CD4-positive, alpha-beta T cell (primary cell): ENCODE measurements around the gene UIMC1. TPM values are rescaled to one million over a fixed set of nuclear protein-coding genes. Genes with fewer than 3 reads are reported as not detected.
"Not testable (repeated sequence)": the region's sequence is repeated elsewhere in the genome, so short reads cannot be mapped to it uniquely, and the experiment has no call there.

Experiments
- ATAC-seq: fragments of 200-7000 bp; cut with Tn5 transposase; one replicate; pipeline ENCODE4 v1.10.0; 2022; ENCODE audit warnings: mild to moderate bottlenecking; ENCODE audit not compliant: poor library complexity
- CTCF ChIA-PET: fragments of 350-600 bp; sonication (Branson Sonifier 250); formaldehyde crosslinking; loops from one replicate; lab custom pipeline; 2021; ENCODE audit warnings: antibody characterized with exemption, inconsistent platforms; lab: Charles Lee
- POLR2A ChIA-PET: fragments of 350-600 bp; sonication (Branson Sonifier 250); formaldehyde crosslinking; loops from one replicate; lab custom pipeline; 2021; ENCODE audit warnings: antibody characterized with exemption, inconsistent platforms; lab: Charles Lee
- DNase-seq, 14 experiments: peaks; one replicate each; pipeline ENCODE4 v3.0.0-alpha.2; 2013 to 2020; ENCODE audit warnings: mixed read lengths in 2 of 14
- H3K27ac ChIP-seq, 2 donors: one replicate each; pipeline versions ENCODE4 v1.5.1 to v1.7.0; 2013; ENCODE audit warnings: low read length in 2 of 2, low read depth in 1 of 2, mild to moderate bottlenecking in 1 of 2
- H3K27me3 ChIP-seq, 2 experiments: 1 replicate in 1 of 2; 2 replicates in 1 of 2; pipeline versions ENCODE4 v1.6.1 to v1.7.0; 2013; ENCODE audit warnings: low read length in 2 of 2, control low read depth in 1 of 2, mild to moderate bottlenecking in 1 of 2, moderate library complexity in 1 of 2; ENCODE audit not compliant: insufficient read depth in 2 of 2, control insufficient read depth in 1 of 2
- H3K36me3 ChIP-seq: one replicate; pipeline ENCODE4 v1.6.1; 2013; ENCODE audit warnings: low read length, control low read depth; ENCODE audit not compliant: insufficient read depth
- H3K4me1 ChIP-seq: one replicate; pipeline ENCODE4 v1.6.1; 2013; ENCODE audit warnings: low read length, control low read depth; ENCODE audit not compliant: insufficient read depth
- H3K4me3 ChIP-seq: one replicate; pipeline ENCODE4 v1.5.1; 2013; ENCODE audit warnings: mild to moderate bottlenecking, low read length, moderate library complexity
- H3K9me3 ChIP-seq, 2 experiments: 1 replicate in 1 of 2; 2 replicates in 1 of 2; pipeline versions ENCODE4 v1.6.1 to v1.7.0; 2013; ENCODE audit warnings: low read length in 2 of 2, mild to moderate bottlenecking in 2 of 2, control low read depth in 1 of 2, moderate library complexity in 1 of 2; ENCODE audit not compliant: control insufficient read depth in 1 of 2, insufficient read depth in 1 of 2
- H3K27ac Mint-ChIP-seq: one replicate; pipeline ENCODE4 v1.8.0; 2020; ENCODE audit warnings: mixed read lengths
- H3K27me3 Mint-ChIP-seq: one replicate; pipeline ENCODE4 v1.8.0; 2021; ENCODE audit warnings: mixed read lengths
- H3K36me3 Mint-ChIP-seq: one replicate; pipeline ENCODE4 v1.8.0; 2021; ENCODE audit warnings: low read depth, mixed read lengths
- H3K4me1 Mint-ChIP-seq: one replicate; pipeline ENCODE4 v1.8.0; 2021; ENCODE audit warnings: low read depth, mixed read lengths
- H3K4me3 Mint-ChIP-seq: one replicate; pipeline ENCODE4 v1.8.0; 2020; ENCODE audit warnings: mild to moderate bottlenecking, mixed read lengths
- H3K9me3 Mint-ChIP-seq: one replicate; pipeline ENCODE4 v1.8.0; 2020; ENCODE audit warnings: mixed read lengths
- intact Hi-C, 2 experiments: fragments of 100-400 bp; cut with DNase I in 1 of 2; cut with micrococcal nuclease in 1 of 2; formaldehyde crosslinking; loops; one replicate each; pipeline versions ENCODE4 v1.15.1 to v1.9.0; 2023 to 2025; cut with DNase I, micrococcal nuclease
- total RNA-seq, 174 experiments: library from RNA in 2 of 174; stranded (reverse) in 2 of 174; gene quantifications; one replicate each; pipeline ENCODE4 v1.2.3 and lab custom pipeline; 2021 to 2026
- TF ChIP-seq, protein P1 (sequence below): fragments of 200-600 bp; IDR thresholded peaks from one replicate; pipeline ENCODE4 v1.8.0; 2022; ENCODE audit warnings: antibody characterized with exemption, mild to moderate bottlenecking

Gene UIMC1
- total RNA-seq, 2 experiments from 2014 or later, result 42.3 to 50.8 TPM

DNA sequence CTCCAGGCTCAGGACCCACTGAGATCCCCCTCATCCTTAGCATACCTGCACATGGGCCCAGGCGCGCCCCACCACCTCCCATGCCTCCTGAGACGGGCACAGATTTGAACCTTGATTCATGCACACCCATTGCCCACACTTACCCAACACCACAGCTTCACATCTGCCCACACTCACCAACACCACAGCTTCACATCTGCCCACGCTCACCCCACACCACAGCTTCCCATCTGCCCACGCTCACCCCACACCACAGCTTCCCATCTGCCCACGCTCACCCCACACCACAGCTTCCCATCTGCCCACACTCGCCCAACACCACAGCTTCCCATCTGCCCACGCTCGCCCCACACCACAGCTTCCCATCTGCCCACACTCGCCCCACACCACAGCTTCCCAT is 135.9 kb downstream of the UIMC1 start:
- DNase-seq, POLR2A ChIA-PET: not testable (repeated sequence)

GRCh38 chr5:176870110-176870591 is 136.4 kb downstream of the UIMC1 start:
- no peaks in the 10 kb centered on the region for H3K36me3 Mint-ChIP-seq
- H3K27me3 ChIP-seq, result peaks cover 14 to 30% of the 10 kb centered on the region in 2 experiments
- no peak overlapping the region for H3K4me3 ChIP-seq
- ATAC-seq, result no peak
- POLR2A ChIA-PET, result no interaction called here
- no peak overlapping the region for H3K4me3 Mint-ChIP-seq
- no peaks in the 10 kb centered on the region for H3K9me3 Mint-ChIP-seq
- peak in 1 of 14 experiments; percentile 9 for DNase-seq
- CTCF ChIA-PET, result no interaction called here
- peaks cover 24% of the 10 kb centered on the region for H3K27me3 Mint-ChIP-seq
- no peak overlapping the region for H3K27ac Mint-ChIP-seq
- H3K4me1 ChIP-seq, result peaks cover 14% of the 10 kb centered on the region
- no peak overlapping the region for H3K27ac ChIP-seq
- TF ChIP-seq, protein P1, sequence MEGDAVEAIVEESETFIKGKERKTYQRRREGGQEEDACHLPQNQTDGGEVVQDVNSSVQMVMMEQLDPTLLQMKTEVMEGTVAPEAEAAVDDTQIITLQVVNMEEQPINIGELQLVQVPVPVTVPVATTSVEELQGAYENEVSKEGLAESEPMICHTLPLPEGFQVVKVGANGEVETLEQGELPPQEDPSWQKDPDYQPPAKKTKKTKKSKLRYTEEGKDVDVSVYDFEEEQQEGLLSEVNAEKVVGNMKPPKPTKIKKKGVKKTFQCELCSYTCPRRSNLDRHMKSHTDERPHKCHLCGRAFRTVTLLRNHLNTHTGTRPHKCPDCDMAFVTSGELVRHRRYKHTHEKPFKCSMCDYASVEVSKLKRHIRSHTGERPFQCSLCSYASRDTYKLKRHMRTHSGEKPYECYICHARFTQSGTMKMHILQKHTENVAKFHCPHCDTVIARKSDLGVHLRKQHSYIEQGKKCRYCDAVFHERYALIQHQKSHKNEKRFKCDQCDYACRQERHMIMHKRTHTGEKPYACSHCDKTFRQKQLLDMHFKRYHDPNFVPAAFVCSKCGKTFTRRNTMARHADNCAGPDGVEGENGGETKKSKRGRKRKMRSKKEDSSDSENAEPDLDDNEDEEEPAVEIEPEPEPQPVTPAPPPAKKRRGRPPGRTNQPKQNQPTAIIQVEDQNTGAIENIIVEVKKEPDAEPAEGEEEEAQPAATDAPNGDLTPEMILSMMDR, result no peak
- peaks cover 5% of the 10 kb centered on the region for H3K4me1 Mint-ChIP-seq
- H3K36me3 ChIP-seq, result no peaks in the 10 kb centered on the region
- intact Hi-C loops, result no loop called here
- H3K9me3 ChIP-seq, result peaks cover 0 to 42% of the 10 kb centered on the region in 2 experiments

More for the DNA sequence above, 135.9 kb downstream of the UIMC1 start:
- H3K27me3 ChIP-seq, result peaks cover 10 to 30% of the 10 kb centered on the region in 2 experiments
- H3K4me3 ChIP-seq, H3K27ac Mint-ChIP-seq, H3K27ac ChIP-seq, H3K4me1 Mint-ChIP-seq, H3K36me3 Mint-ChIP-seq, intact Hi-C loops, H3K36me3 ChIP-seq, H3K9me3 Mint-ChIP-seq, CTCF ChIA-PET, H3K4me3 Mint-ChIP-seq, ATAC-seq: not testable (repeated sequence)
- peaks cover 25% of the 10 kb centered on the region for H3K27me3 Mint-ChIP-seq
- H3K9me3 ChIP-seq, result peaks cover 0 to 43% of the 10 kb centered on the region in 2 experiments
- H3K4me1 ChIP-seq, result peaks cover 14% of the 10 kb centered on the region

GRCh38 chr5:176869501-176870109 is 137.0 kb downstream of the UIMC1 start:
- Mint-ChIP-seq H3K27ac (no peak overlapping the region), H3K9me3 (no peaks in the 10 kb centered on the region), H3K4me3 (no peak overlapping the region), H3K36me3 (no peaks in the 10 kb centered on the region), H3K4me1 (peaks cover 5% of the 10 kb centered on the region), H3K27me3 (peaks cover 20% of the 10 kb centered on the region)
- ATAC-seq (no peak), DNase-seq (no peak)
- H3K4me3 ChIP-seq, result no peak overlapping the region
- H3K9me3 ChIP-seq, result peaks cover 0 to 37% of the 10 kb centered on the region in 2 experiments
- TF ChIP-seq, protein P1, result no peak
- intact Hi-C loops, result no loop called here
- CTCF ChIA-PET, result no interaction called here
- H3K36me3 ChIP-seq, result no peaks in the 10 kb centered on the region
- H3K4me1 ChIP-seq, result peaks cover 14% of the 10 kb centered on the region
- POLR2A ChIA-PET, result no interaction called here
- H3K27ac ChIP-seq, result no peak overlapping the region
- peaks cover 19 to 29% of the 10 kb centered on the region in 2 experiments for H3K27me3 ChIP-seq
